ENCODE measurements around the gene ZNF217. TPM values are rescaled to one million over a fixed set of nuclear protein-coding genes. Genes with fewer than 3 reads are reported as not detected.
"Not testable (repeated sequence)": the region's sequence is repeated elsewhere in the genome, so short reads cannot be mapped to it uniquely, and the experiment has no call there.

ZNF217 gene
- total RNA-seq, 2 donors from 2014 or later = 58.6 to 62.0 TPM

DNA sequence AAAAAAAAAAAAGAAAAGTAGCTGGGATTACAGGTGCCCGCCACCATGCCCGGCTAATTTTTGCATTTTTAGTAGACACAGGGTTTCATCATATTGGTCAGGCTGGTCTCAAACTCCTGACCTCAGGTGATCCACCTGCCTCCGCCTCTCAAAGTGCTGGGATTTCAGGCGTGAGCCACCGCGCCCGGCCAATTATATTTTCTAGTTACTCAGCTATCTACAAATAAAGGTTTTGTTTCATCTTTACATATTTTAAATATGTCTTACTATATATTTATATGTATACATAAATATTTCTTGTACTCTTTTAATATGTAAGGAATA lies 31.2 kb upstream of the ZNF217 start:
- DNase-seq (ENCODE audit: low spot score in 2 of 2); H3K9me3 Mint-ChIP-seq; H3K36me3 Mint-ChIP-seq; ATAC-seq; H3K27ac Mint-ChIP-seq: not testable (repeated sequence)

DNA sequence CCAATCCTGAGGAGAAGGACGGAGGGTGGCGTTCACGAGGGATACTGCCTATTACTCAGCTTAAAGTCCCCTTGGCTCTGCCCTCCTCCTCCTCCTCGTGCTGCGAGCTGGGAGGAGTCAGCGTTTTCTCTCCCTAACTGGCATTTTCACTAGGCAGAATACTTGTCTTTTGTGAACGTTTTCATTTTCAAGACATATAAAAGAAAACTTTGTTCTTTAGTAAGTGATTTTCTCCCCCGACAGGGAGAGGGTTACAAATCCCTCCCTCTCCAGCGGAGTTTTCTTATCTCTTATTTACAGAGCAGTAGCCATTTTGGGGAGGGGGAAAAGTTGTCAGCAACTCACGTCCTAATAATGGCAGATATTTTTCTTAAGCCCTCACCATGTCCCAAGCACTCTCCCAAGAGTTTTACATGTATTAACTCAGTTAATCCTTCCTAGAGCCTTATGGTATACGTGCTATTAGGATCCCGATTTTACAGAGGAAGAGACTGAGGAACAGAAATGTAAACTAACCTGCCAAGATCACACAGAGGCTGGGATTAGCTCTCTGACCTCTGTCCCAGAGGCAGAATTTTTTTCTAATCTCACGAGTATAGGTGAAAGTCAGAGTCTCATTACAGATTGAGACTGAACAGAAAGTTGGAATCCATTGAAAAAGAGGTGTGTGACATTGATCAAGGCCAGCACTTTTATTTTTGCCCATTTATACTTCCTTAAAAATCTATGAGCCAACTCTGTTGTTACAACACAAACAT lies 30.0 kb upstream of the ZNF217 start:
- H3K27ac Mint-ChIP-seq = peak overlapping the region; percentile 93
- peak; percentile 77 to 90 for ATAC-seq
- no peaks in the 10 kb centered on the region for H3K9me3 Mint-ChIP-seq
- peak in 1 of 2 donors; percentile 46 for DNase-seq (ENCODE audit: low spot score in 2 of 2)
- H3K36me3 Mint-ChIP-seq = no peaks in the 10 kb centered on the region

- H3K9me3 Mint-ChIP-seq = no peaks in the 10 kb centered on the region
- ATAC-seq = peak in 1 of 2 donors; percentile 50
- no peaks in the 10 kb centered on the region for H3K36me3 Mint-ChIP-seq
- peak overlapping the region; percentile 93 for H3K27ac Mint-ChIP-seq
- no peak for DNase-seq (ENCODE audit: low spot score in 2 of 2)
These were observed 29.5 kb upstream of the ZNF217 start for GRCh38 chr20:53623134-53623453.

DNA sequence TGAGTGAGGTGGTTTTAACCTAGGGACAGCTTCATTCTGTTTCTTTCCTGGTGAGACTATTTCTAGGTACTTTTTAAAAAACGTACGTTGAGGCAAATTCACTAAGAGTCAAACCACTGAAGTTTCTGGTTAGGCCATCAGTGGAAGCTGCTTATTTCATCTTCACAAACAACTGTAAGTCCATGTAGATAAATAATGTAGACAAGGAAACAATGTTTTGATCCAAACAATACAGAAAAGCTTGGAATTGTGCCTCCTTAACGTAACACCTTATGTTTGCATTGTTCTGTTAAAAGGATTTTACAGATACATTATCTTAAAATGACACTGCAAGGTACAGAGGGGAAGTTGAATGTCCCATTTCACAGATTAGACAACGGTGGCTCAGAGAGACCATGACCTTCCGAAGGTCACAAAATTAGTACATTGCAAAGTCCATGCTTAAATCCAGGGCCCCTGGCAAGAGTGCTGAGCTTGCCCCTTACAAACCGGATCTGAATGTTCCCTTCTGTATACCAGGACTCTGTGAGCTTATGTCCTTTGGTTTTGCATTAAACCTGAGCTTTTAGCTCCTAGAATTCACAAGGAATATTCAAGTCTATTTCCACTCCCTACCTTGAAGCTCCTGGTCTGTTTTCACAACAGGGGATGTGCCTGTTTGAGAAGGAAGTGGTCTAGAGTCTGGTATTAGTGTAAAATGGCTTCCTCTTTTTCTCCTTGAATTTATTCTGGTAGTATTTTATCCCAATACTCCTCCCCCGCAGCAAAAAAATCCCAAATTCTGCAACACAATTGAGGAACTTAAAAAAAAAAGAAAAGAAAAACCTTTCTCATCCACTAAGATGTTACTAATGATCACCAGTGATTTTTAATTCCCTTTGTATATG lies 28.9 kb upstream of the ZNF217 start:
- Mint-ChIP-seq H3K27ac (peak overlapping the region; percentile 77 to 93), H3K36me3 (no peaks in the 10 kb centered on the region)
- DNase-seq (ENCODE audit: low spot score in 2 of 2) = no peak

DNA sequence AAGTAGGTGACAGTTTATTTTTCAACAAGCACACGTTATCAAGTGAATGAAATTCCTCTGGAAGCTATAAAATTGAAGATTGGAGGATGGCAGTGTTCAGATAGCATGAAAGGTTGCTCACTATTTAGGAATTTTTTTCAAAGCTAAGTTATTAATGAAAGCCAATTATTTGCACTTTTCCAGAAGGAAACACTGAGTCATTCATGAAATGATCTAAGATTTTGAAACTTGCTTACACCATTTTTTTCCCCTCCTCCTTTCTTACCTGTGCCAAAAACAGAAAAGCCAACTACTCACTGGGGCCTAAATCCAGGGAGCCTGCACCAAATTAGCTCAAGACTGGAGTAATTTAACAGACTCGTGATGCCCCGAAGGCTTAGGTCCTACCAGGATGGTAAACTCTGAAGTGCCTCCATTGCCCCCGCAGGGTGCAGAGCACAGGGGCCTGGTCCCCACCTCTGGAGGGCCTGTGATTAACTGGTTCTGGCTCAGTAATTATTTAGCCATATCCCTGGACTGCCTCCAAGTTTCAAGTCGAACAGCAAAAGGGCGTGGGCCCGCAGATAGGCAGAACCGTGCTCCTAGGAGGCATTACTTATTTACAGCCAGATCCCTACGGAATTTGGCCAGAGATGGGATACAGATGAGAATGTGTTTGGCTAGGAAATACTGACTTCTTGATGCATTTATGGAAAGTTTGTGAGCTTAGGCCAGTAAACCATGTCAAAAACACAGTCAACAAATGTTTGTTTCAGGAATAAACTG lies 28.0 kb upstream of the ZNF217 start:
- Mint-ChIP-seq H3K27ac (peak overlapping the region; percentile 77 to 93), H3K36me3 (no peaks in the 10 kb centered on the region), H3K9me3 (no peaks in the 10 kb centered on the region)
- ATAC-seq (peak; percentile 30 to 45), DNase-seq (ENCODE audit: low spot score in 2 of 2) (no peak)

More for the DNA sequence above, 28.9 kb upstream of the ZNF217 start:
- no peaks in the 10 kb centered on the region for H3K9me3 Mint-ChIP-seq
- peak in 1 of 2 donors; percentile 22 for ATAC-seq

GRCh38 chr20:53618490-53619000 lies 24.9 kb upstream of the ZNF217 start:
- not testable (repeated sequence) for H3K9me3 Mint-ChIP-seq; H3K27ac Mint-ChIP-seq; H3K36me3 Mint-ChIP-seq; DNase-seq (ENCODE audit: low spot score in 2 of 2); ATAC-seq

DNA sequence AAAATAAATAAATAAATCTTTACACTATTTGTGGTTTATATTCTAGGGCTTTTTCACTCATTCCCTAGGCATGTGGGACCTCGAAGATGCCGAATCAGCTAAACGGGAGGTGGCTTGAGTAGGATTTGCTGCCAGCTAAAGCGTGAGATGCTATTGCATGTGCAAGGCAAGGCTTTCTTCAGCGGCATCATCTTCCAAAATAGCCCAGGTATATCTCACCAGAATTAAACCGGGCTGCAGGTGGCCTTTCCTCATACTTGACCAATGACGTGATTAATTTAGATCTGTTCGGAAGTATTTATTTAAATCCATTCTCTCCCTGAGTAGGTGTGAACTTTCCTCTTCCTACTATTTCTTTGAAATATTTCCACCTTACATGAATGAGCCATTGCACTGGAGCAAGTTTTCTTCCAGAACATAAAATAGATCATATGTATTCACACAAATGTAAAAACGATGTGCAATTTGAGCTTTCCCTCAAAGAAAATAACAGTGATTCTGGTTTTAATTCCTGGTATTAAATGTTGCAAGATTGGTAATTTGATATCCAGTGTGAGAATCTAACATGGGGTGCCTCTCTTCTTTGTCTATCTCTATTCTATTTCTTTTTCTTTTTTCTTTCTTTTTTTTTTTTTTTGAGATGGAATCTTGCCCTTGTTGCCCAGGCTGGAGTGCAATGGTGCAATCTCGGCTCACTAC lies 24.3 kb upstream of the ZNF217 start:
- Mint-ChIP-seq H3K36me3 (no peaks in the 10 kb centered on the region), H3K27ac (no peak overlapping the region), H3K9me3 (no peaks in the 10 kb centered on the region)
- DNase-seq (ENCODE audit: low spot score in 2 of 2) = no peak
- ATAC-seq = no peak

- not testable (repeated sequence) for H3K9me3 Mint-ChIP-seq; H3K27ac Mint-ChIP-seq; DNase-seq (ENCODE audit: low spot score in 2 of 2); ATAC-seq; H3K36me3 Mint-ChIP-seq
These were observed 22.9 kb upstream of the ZNF217 start for GRCh38 chr20:53616489-53616888.

DNA sequence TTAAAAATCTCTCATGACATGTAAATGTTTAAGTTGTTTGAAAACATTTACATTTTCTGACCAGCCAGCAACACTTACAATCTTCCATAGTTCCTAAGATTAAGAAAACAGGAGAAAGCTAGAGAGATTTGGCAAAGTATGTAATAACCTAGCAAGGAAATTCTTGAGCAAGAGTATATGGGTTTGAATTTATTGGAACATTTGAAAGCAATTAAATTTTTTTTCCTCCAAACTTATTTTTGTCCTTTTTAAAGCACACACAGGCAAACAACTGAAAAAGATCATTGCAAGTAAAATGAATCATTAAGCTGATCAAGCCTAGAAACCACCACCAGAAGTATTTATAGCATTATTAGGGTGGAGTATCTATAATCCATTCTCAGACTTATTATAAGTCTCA lies 20.1 kb upstream of the ZNF217 start:
- H3K9me3 Mint-ChIP-seq = no peaks in the 10 kb centered on the region
- H3K36me3 Mint-ChIP-seq = peaks cover 6% of the 10 kb centered on the region in 2 donors
- no peak overlapping the region for H3K27ac Mint-ChIP-seq
- ATAC-seq (no peak), DNase-seq (ENCODE audit: low spot score in 2 of 2) (no peak)

DNA sequence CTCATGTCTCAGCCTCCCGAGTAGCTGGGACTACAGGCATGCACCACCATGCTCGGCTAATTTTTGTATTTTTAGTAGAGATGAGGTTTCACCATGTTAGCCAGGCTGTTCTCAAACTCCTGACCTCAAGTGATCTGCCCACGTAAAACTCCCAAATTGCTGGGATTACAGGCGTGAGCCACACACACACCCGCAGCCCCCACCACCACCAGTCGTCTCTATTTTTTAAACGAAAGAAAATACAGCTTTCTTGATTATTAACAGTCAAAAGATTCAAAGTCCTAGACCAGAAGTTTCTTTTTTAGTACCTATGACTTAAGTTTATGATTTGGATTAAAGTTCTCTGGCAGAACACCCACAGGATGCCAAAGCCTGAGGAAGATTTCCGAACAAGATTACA lies 18.6 kb upstream of the ZNF217 start:
- Mint-ChIP-seq H3K36me3 (peaks cover 9 to 13% of the 10 kb centered on the region in 2 donors), H3K27ac (peak overlapping the region in 1 of 2 donors; percentile 44)
- H3K9me3 Mint-ChIP-seq; DNase-seq (ENCODE audit: low spot score in 2 of 2); ATAC-seq: not testable (repeated sequence)

DNA sequence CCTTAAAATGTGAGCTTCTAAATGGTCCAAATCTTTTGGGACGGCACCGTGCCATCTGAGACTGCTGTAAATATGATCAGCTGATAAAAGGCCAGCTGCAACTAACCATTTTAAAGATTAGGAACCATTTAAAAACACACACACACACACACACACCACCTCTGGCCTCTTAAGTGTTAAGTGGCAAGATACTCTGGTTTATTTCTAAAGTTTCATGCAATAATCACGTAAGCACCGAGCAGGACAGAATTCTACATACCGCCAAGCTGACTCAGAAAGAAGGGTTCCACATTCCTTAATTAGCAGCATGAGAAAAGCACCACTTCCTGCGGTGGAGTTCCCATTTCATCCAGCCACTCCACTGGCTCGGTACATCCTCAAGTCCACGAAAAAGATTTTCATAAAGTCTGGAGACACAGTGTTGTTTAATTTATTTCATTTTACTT lies 17.8 kb upstream of the ZNF217 start:
- ATAC-seq = no peak
- H3K27ac Mint-ChIP-seq = no peak overlapping the region
- H3K36me3 Mint-ChIP-seq = peaks cover 9 to 13% of the 10 kb centered on the region in 2 donors
- DNase-seq (ENCODE audit: low spot score in 2 of 2) = no peak
- H3K9me3 Mint-ChIP-seq = no peaks in the 10 kb centered on the region

- H3K27ac Mint-ChIP-seq = peak overlapping the region; percentile 96
- peaks cover 9 to 13% of the 10 kb centered on the region in 2 donors for H3K36me3 Mint-ChIP-seq
- H3K9me3 Mint-ChIP-seq = no peaks in the 10 kb centered on the region
- ATAC-seq (peak; percentile 82 to 84), DNase-seq (ENCODE audit: low spot score in 2 of 2) (peak in 1 of 2 donors; percentile 71)
These were observed 16.1 kb upstream of the ZNF217 start for GRCh38 chr20:53609491-53610445.

- DNase-seq (ENCODE audit: low spot score in 2 of 2) (no peak), ATAC-seq (peak; percentile 19 to 36)
- H3K27ac Mint-ChIP-seq = peak overlapping the region; percentile 96
- peaks cover 9 to 13% of the 10 kb centered on the region in 2 donors for H3K36me3 Mint-ChIP-seq
- no peaks in the 10 kb centered on the region for H3K9me3 Mint-ChIP-seq
These were observed 15.1 kb upstream of the ZNF217 start for GRCh38 chr20:53608456-53609452.

DNA sequence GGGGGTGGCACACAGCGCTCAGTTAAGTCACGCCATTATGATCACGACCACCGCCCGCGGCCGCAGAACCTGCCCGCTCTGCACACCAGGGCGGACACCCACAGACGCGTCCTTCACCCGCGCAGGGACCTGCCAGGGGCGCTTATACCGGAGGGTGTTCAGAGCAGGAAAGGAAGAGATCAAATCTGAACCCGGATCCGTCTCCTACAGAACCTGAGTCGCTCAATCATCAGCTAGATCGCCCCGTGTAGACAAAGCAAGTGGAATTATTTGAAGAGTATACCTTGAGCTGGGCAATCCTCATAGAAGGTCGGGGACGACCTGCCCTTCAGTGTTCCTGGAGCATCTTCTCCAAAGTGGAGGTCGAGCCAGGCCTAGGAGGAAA lies 14.4 kb upstream of the ZNF217 start:
- DNase-seq (ENCODE audit: low spot score in 2 of 2) (no peak), ATAC-seq (no peak)
- peak overlapping the region; percentile 65 to 96 for H3K27ac Mint-ChIP-seq
- H3K36me3 Mint-ChIP-seq = peaks cover 9 to 13% of the 10 kb centered on the region in 2 donors
- H3K9me3 Mint-ChIP-seq = no peaks in the 10 kb centered on the region
